T-helper 9 cell (primary cell): Measurements from ENCODE around the gene AOC2.

Experiments
- DNase-seq: peaks from one replicate; pipeline ENCODE4 v3.0.0-alpha.2; 2020
- total RNA-seq, 2 donors: gene quantifications; one replicate each; lab custom pipeline; 2026; lab: John Stamatoyannopoulos, UW

AOC2 gene, protein sequence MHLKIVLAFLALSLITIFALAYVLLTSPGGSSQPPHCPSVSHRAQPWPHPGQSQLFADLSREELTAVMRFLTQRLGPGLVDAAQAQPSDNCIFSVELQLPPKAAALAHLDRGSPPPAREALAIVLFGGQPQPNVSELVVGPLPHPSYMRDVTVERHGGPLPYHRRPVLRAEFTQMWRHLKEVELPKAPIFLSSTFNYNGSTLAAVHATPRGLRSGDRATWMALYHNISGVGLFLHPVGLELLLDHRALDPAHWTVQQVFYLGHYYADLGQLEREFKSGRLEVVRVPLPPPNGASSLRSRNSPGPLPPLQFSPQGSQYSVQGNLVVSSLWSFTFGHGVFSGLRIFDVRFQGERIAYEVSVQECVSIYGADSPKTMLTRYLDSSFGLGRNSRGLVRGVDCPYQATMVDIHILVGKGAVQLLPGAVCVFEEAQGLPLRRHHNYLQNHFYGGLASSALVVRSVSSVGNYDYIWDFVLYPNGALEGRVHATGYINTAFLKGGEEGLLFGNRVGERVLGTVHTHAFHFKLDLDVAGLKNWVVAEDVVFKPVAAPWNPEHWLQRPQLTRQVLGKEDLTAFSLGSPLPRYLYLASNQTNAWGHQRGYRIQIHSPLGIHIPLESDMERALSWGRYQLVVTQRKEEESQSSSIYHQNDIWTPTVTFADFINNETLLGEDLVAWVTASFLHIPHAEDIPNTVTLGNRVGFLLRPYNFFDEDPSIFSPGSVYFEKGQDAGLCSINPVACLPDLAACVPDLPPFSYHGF
- 1.4 to 2.4 reads per million in 2 donors for total RNA-seq

DNA sequence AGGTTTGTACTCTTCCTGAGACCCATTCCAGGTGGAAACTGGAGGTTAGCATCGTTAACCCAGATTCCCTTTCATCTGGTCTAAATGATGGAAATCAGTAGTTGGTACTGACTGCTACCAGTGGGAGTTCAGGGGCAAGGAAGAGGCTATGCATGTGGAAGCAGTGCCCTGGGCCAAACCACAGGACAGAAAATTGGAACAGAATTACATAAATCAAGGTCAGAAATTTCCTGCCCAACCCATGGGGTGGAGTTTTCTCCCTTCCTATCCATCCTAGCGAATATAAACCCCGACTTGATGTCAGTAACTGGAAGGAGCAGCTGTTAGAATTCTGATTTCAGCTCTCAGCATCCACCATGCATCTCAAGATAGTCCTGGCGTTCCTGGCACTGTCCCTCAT is at the start of gene AOC2:
Gene AOC2 (plus strand): TSS at position 310 of the 400 bp plus-strand sequence. CDS start 47 bp downstream, at position 357.
- DNase-seq: no peak

DNA sequence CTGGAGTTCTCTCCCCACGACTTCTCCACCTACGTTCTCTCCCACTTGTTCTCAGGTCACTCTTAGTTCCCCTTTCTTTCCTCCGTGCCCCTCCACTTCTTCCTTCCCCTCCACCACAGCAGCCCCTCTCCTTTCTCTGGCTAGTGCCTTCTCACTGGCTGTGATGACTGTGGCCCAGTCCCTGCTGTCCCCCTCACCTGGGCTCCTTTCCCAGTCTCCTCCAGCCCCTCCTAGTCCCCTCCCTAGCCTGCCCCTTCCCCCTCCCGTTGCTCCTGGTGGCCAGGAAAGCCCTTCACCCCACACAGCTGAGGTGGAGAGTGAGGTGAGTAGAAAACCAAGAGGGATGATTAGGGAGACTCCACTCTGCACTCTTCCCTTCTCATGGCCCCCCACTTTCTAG is 49.3 kb upstream of the AOC2 start:
- no peak for DNase-seq

DNA sequence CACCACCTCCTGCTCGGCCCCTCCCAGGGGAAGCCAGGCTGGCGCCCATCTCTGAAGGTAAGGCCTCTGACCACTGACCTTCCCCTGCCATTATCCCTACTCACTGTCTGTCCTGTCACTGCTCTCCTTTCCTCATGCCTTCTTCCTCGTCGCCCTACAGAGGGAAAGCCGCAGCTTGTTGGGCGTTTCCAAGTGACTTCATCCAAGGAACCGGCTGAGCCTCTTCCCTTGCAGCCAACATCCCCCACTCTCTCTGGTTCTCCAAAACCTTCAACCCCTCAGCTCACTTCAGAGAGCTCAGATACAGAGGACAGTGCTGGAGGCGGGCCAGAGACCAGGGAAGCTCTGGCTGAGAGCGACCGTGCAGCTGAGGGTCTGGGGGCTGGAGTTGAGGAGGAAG is 48.9 kb upstream of the AOC2 start:
- DNase-seq: no peak

DNA sequence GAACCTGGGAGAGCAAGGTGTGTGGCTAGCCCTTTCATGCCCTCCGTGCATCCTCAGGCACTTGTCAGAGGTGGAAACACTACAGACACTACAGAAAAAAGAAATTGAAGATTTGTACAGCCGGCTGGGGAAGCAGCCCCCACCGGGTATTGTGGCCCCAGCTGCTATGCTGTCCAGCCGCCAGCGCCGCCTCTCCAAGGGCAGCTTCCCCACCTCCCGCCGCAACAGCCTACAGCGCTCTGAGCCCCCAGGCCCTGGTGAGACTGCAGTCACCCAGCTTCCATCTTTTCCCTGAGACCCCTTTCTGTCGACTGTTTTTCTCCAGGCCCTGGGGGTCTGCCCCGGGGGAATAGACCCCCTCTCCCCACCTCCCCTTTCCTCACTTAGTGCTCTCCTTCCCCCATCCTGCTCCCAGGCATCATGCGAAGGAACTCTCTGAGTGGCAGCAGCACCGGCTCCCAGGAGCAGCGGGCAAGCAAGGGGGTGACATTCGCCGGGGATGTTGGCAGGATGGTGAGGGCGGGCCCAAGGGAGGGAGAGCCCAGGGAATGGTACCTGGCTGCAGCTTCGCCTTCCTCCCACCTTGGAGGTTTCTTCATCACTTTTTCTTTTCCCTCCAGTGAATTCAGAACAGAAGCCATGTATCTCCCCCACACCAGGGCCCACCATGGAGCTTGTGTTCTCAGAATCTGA is 48.2 kb upstream of the AOC2 start:
- DNase-seq: no peak

DNA sequence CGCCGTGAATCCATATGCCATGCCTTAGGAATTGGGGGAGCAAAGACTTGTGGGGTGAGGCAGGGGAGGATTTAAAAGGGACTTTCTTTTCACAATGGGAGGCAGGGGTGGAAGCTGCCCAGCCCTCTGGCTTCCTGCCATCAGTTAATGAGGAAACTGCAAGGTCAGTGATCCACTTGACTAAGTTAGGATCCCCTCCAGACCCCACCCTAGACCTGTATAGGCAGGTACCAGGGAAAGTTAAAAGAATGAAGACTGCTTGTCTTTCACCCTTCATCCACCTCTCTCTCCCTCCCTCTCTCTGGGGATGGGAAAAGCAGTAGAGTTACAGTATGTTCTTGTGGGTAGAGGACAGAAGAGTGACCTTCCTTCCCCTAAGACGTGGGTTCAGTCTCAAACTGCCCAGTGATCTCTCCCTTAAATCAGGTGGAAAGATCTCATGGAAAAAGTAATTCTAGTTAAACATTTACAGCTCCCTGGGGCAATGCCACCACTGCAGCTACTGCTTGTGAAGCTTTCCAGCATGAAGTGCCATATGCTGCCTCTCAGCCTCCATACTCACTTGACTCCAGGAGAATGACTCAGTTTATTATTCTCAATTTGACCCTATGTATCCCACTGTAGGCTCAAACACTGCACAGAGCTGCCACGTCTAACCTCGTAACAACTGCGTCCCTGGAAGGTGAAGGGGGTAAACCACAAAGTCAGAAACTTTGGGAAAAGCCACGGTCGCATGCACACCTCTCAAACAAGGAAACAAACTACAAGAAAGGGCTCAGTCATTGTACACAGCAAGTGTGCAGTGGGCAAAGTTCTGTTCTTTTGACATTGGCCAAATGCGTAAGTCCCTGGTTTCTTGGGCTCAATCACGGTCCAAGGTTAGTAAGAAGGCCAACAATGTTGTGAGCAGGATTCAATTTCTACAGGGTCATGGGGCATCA is 47.0 kb upstream of the AOC2 start:
- DNase-seq: no peak

GRCh38 chr17:42798011-42798382 is 46.4 kb upstream of the AOC2 start:
- DNase-seq: no peak

GRCh38 chr17:42798383-42799380 is 45.7 kb upstream of the AOC2 start, which contains the start of the genes CNTD1 and COA3:
Gene CNTD1, plus strand, starts transcription at chr17:42798861. Its CDS starts 207 bp downstream, at chr17:42799068.
Gene COA3, minus strand, starts transcription at chr17:42798704. Its CDS starts 23 bp downstream, at chr17:42798681.
- peak; percentile 60 for DNase-seq

GRCh38 chr17:42803074-42803883 is 41.1 kb upstream of the AOC2 start:
- no peak for DNase-seq

GRCh38 chr17:42804918-42805367 is 39.4 kb upstream of the AOC2 start:
- no peak for DNase-seq

DNA sequence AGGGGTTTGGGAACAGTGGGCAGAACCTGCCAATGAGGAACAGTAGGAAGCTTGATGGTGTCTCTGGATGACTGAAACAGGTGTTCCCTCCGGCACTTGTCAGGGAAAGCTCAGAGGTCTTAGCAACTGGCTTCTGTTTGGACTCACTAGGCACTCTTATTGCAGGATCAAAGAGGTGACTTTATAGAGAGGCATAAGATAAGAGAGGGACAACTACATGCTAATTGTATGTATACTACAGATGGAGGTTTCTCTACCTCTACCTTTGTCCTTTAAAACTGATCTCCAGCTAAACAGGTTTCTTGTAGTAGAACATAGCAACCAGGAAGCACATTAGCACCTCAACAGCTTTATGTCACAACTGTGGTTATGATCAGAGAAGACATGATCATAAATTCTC is 38.1 kb upstream of the AOC2 start:
- DNase-seq: no peak

- no peak for DNase-seq
Observed at GRCh38 chr17:42809250-42809649, 35.1 kb upstream of the AOC2 start.

DNA sequence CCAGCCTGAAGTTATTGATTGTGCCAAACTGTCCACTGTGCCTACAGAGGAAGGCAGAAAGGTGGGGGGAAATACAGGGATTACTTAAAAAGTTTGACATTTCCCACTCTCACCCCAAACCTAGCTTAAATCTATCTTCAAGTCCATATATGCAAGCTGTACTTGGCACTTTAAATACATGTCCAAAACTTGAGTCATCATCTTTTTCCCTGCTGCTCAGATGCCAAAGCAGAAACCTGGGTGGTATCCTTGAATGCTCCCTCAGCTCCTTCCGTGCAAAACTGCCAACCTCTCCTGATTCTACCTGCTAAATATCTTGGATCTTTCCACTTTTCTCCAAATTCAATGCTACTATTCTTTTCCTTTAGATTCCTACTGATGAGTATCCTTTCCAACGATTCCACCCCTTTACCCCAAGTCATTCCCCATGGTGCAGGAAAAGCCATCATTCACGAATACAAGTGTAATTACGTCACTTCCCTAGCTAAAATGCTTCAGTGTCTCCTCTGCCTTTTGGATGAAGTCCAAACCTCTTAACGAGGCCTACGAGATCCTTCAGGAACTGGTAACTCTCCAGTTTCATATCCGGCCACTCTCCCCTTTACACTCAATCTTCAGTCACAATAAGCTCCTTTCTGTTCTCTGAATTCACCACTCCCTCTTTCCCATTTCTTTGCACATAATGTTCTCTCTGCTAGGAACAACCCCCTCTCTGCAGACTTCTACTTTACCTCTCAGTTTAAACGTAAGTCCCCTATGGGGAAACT is 29.6 kb upstream of the AOC2 start:
- DNase-seq: no peak

- no peak for DNase-seq
Observed at GRCh38 chr17:42817866-42818265, 26.5 kb upstream of the AOC2 start.

GRCh38 chr17:42818379-42818778 is 26.0 kb upstream of the AOC2 start:
- DNase-seq: no peak

GRCh38 chr17:42819939-42820535 is 24.3 kb upstream of the AOC2 start:
- peak; percentile 58 for DNase-seq

DNA sequence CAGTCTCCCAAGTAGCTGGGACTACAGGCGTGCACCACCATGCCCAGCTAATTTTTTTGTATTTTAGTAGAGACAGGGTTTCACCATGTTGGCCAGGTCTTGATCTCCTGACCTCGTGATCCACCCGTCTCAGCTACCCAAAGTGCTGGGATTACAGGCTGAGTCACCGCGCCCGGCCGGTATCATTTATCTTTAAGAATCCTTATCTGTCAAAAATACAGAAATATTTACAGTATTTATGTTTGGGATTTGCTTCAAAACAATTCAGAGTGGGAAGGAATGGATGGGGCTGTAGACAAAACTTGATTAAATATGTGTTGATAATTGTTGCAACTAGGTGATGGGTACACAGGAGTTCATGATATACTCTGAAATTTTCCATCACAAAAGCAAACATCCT is 23.2 kb upstream of the AOC2 start:
- no peak for DNase-seq

GRCh38 chr17:42827472-42827871 is 16.9 kb upstream of the AOC2 start:
- DNase-seq: no peak

- no peak for DNase-seq
Observed at GRCh38 chr17:42830971-42831370, 13.4 kb upstream of the AOC2 start.
